Astrocyte (in vitro differentiated cells and primary cell): ENCODE data around the gene THADA. TPM values are rescaled to one million over a fixed set of nuclear protein-coding genes. Genes with fewer than 3 reads are reported as not detected.

Source experiments
- DNase-seq: peaks from one replicate; pipeline ENCODE4 v3.0.0-alpha.2; 2010; ENCODE audit warnings: low read depth
- FAIRE-seq: peaks from 2 replicates; lab custom pipeline; 2011; peaks lifted over from hg19 to GRCh38; lab: Jason Lieb, UNC
- H2AFZ ChIP-seq: 2 replicates; pipeline ENCODE4 v1.6.0; 2012; ENCODE audit warnings: low read depth, low read length, inconsistent platforms
- H3K27ac ChIP-seq: 2 replicates; pipeline ENCODE4 v1.5.1; 2011; ENCODE audit warnings: low read depth, low read length, inconsistent platforms
- H3K27me3 ChIP-seq: 2 replicates; pipeline ENCODE4 v1.6.0; 2011; ENCODE audit warnings: low read length, inconsistent platforms; ENCODE audit not compliant: insufficient read depth
- H3K36me3 ChIP-seq: 2 replicates; pipeline ENCODE4 v1.5.1; 2011; ENCODE audit warnings: low read length, inconsistent platforms; ENCODE audit not compliant: insufficient read depth
- H3K4me1 ChIP-seq: 2 replicates; pipeline ENCODE4 v1.5.1; 2011; ENCODE audit warnings: low read length, inconsistent platforms; ENCODE audit not compliant: insufficient read depth
- H3K4me2 ChIP-seq: 2 replicates; pipeline ENCODE4 v1.6.0; 2012; ENCODE audit warnings: low read length, inconsistent platforms
- H3K4me3 ChIP-seq: 2 replicates; pipeline ENCODE4 v1.5.1; 2011; ENCODE audit warnings: low read depth, mild to moderate bottlenecking, low read length, inconsistent platforms; ENCODE audit not compliant: insufficient read depth
- H3K79me2 ChIP-seq: 2 replicates; pipeline ENCODE4 v1.6.0; 2012; ENCODE audit warnings: mild to moderate bottlenecking, low read length, inconsistent platforms; ENCODE audit not compliant: insufficient read depth
- H3K9ac ChIP-seq: 2 replicates; pipeline ENCODE4 v1.6.0; 2012; ENCODE audit warnings: mild to moderate bottlenecking, low read length, inconsistent platforms
- H3K9me3 ChIP-seq: 2 replicates; pipeline ENCODE4 v1.5.1; 2012; ENCODE audit warnings: low read depth, mild to moderate bottlenecking, low read length, inconsistent platforms; ENCODE audit not compliant: insufficient read depth
- H4K20me1 ChIP-seq: 2 replicates; pipeline ENCODE4 v1.6.0; 2012; ENCODE audit warnings: low read length, inconsistent platforms; ENCODE audit not compliant: insufficient read depth
- H3K27ac Mint-ChIP-seq: one replicate; pipeline ENCODE4 v1.8.0; 2021; ENCODE audit warnings: mild to moderate bottlenecking, mixed read lengths; ENCODE audit not compliant: unreplicated experiment
- H3K27me3 Mint-ChIP-seq: one replicate; pipeline ENCODE4 v1.8.0; 2021; ENCODE audit warnings: low read depth, mixed read lengths; ENCODE audit not compliant: unreplicated experiment
- H3K36me3 Mint-ChIP-seq: one replicate; pipeline ENCODE4 v1.8.0; 2021; ENCODE audit warnings: low read depth, mixed read lengths; ENCODE audit not compliant: unreplicated experiment
- H3K4me1 Mint-ChIP-seq: one replicate; pipeline ENCODE4 v1.8.0; 2021; ENCODE audit warnings: low read depth, mixed read lengths; ENCODE audit not compliant: unreplicated experiment
- H3K4me3 Mint-ChIP-seq: one replicate; pipeline ENCODE4 v1.8.0; 2021; ENCODE audit warnings: mild to moderate bottlenecking, moderate library complexity, mixed read lengths; ENCODE audit not compliant: unreplicated experiment
- H3K9me3 Mint-ChIP-seq: one replicate; pipeline ENCODE4 v1.8.0; 2021; ENCODE audit warnings: mild to moderate bottlenecking, mixed read lengths; ENCODE audit not compliant: unreplicated experiment
- CTCF ChIP-seq: IDR thresholded peaks from 2 replicates; pipeline ENCODE4 v1.5.1; 2011; ENCODE audit warnings: low read depth, mild to moderate bottlenecking, inconsistent platforms, low read length, moderate library complexity; ENCODE audit not compliant: insufficient read depth
- EZH2 ChIP-seq: IDR thresholded peaks from 2 replicates; pipeline ENCODE4 v1.6.1; 2012; ENCODE audit warnings: mild to moderate bottlenecking, low read length, inconsistent platforms; ENCODE audit not compliant: insufficient read depth
- total RNA-seq: library from RNA; stranded (reverse); gene quantifications from 2 replicates; pipeline ENCODE4 v1.2.1, GENCODE V29; 2021

Gene THADA
- total RNA-seq, 1 donor from 2014 or later: 16.2 TPM

- no peak for TF ChIP-seq EZH2
- no peak for TF ChIP-seq CTCF
- Mint-ChIP-seq H3K9me3 (no peaks in the 10 kb centered on the region), H3K27ac (no peak overlapping the region), H3K27me3 (no peaks in the 10 kb centered on the region), H3K36me3 (no peaks in the 10 kb centered on the region), H3K4me3 (no peak overlapping the region), H3K4me1 (peaks cover 7% of the 10 kb centered on the region)
- no peak overlapping the region for H2AFZ ChIP-seq
- no peaks in the 10 kb centered on the region for H4K20me1 ChIP-seq
- H3K4me3 ChIP-seq: no peak overlapping the region
- no peaks in the 10 kb centered on the region for H3K9me3 ChIP-seq
- H3K4me1 ChIP-seq: peaks cover 4% of the 10 kb centered on the region
- H3K9ac ChIP-seq: no peak overlapping the region
- H3K4me2 ChIP-seq: no peak overlapping the region
- no peaks in the 10 kb centered on the region for H3K36me3 ChIP-seq
- no peaks in the 10 kb centered on the region for H3K27me3 ChIP-seq
- DNase-seq (no peak), FAIRE-seq (no peak)
- H3K27ac ChIP-seq: no peak overlapping the region
- no peaks in the 10 kb centered on the region for H3K79me2 ChIP-seq
Measured at GRCh38 chr2:43406651-43407279, 189.1 kb downstream of the THADA start.

GRCh38 chr2:43405829-43406228, 190.0 kb downstream of the THADA start:
- no peak overlapping the region for H3K27ac Mint-ChIP-seq

More at GRCh38 chr2:43405829-43406228, 190.0 kb downstream of the THADA start:
- H3K27ac ChIP-seq: no peak overlapping the region
- no peaks in the 10 kb centered on the region for H3K27me3 ChIP-seq
- Mint-ChIP-seq H3K4me1 (peaks cover 7% of the 10 kb centered on the region), H3K36me3 (no peaks in the 10 kb centered on the region), H3K27me3 (no peaks in the 10 kb centered on the region), H3K9me3 (no peaks in the 10 kb centered on the region), H3K4me3 (no peak overlapping the region)
- no peak overlapping the region for H2AFZ ChIP-seq
- no peak overlapping the region for H3K4me2 ChIP-seq
- FAIRE-seq (no peak), DNase-seq (no peak)
- no peaks in the 10 kb centered on the region for H3K36me3 ChIP-seq
- H4K20me1 ChIP-seq: no peaks in the 10 kb centered on the region
- no peaks in the 10 kb centered on the region for H3K9me3 ChIP-seq
- no peaks in the 10 kb centered on the region for H3K79me2 ChIP-seq
- peaks cover 2% of the 10 kb centered on the region for H3K4me1 ChIP-seq
- H3K9ac ChIP-seq: no peak overlapping the region
- TF ChIP-seq CTCF: no peak
- TF ChIP-seq EZH2: no peak
- no peak overlapping the region for H3K4me3 ChIP-seq
